Activated T-cell treated with anti-CD3 and anti-CD28 coated beads for 1 hour (primary cell): ENCODE measurements around the gene ZFHX3.
"Not testable (repeated sequence)": the region's sequence is repeated elsewhere in the genome, so short reads cannot be mapped to it uniquely, and the experiment has no call there.

Source experiments
- DNase-seq: peaks from one replicate; pipeline ENCODE4 v3.0.0-alpha.2; 2020; ENCODE audit warnings: low read depth

ZFHX3 gene

GRCh38 chr16:73021866-73022495, 25.9 kb downstream of the ZFHX3 start:
- DNase-seq = no peak

- DNase-seq = no peak
Measured at GRCh38 chr16:73020409-73020884, 27.5 kb downstream of the ZFHX3 start.

- DNase-seq = no peak
Measured at GRCh38 chr16:73019457-73020362, 28.2 kb downstream of the ZFHX3 start.

GRCh38 chr16:73018821-73019456, 29.0 kb downstream of the ZFHX3 start:
- DNase-seq = no peak

- no peak for DNase-seq
Measured at GRCh38 chr16:73017321-73017720, 30.6 kb downstream of the ZFHX3 start.

GRCh38 chr16:73016488-73016830, 31.5 kb downstream of the ZFHX3 start:
- DNase-seq = no peak

GRCh38 chr16:73015612-73016487, 32.1 kb downstream of the ZFHX3 start:
- DNase-seq = no peak

GRCh38 chr16:73014768-73015167, 33.2 kb downstream of the ZFHX3 start:
- no peak for DNase-seq

- no peak for DNase-seq
Measured at GRCh38 chr16:73013974-73014373, 34.0 kb downstream of the ZFHX3 start.

GRCh38 chr16:73012341-73012740, 35.6 kb downstream of the ZFHX3 start:
- no peak for DNase-seq

GRCh38 chr16:73011926-73012325, 36.0 kb downstream of the ZFHX3 start:
- no peak for DNase-seq

GRCh38 chr16:73010150-73010676, 37.7 kb downstream of the ZFHX3 start:
- DNase-seq = no peak

- DNase-seq = not testable (repeated sequence)
Measured at GRCh38 chr16:73009710-73010109, 38.2 kb downstream of the ZFHX3 start.

GRCh38 chr16:73006026-73006425, 41.9 kb downstream of the ZFHX3 start:
- DNase-seq = no peak

GRCh38 chr16:73002866-73003265, 45.1 kb downstream of the ZFHX3 start:
- DNase-seq = no peak

GRCh38 chr16:73000907-73001521, 46.9 kb downstream of the ZFHX3 start:
- no peak for DNase-seq

GRCh38 chr16:73000020-73000906, 47.7 kb downstream of the ZFHX3 start:
- no peak for DNase-seq

- DNase-seq = no peak
Measured at GRCh38 chr16:72999541-73000019, 48.3 kb downstream of the ZFHX3 start.

- no peak for DNase-seq
Measured at GRCh38 chr16:72997141-72997542, 50.8 kb downstream of the ZFHX3 start.
